Measurements from ENCODE around the gene CCDC85A. TPM values are rescaled to one million over a fixed set of nuclear protein-coding genes. Genes with fewer than 3 reads are reported as not detected.

The CCDC85A gene
- total RNA-seq, 1 donor from 2014 or later: 22.2 TPM

DNA sequence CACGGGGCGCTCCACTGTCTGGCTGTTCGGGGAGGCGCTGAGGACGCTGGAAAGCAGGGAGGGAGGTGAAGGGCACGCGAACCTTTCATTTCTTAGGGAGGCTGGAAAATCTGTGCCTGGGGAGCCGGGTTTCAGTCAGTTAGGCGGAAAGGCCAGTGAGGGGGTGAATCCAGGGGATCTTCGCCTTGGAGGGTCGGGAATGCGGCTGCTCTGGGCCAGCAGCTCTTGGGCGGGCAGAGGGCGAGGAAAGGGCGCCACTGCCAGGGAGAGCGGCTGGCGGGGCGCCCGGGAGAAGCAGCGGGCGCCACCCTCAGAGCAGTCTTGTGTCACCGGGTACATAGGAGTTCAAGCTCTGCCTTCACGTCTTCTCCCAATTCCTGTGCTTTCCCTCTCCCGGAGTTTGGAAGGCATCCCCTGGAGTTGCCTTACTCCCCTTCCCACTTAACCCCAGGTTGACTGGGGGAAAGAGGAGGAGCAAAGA is 1.4 kb downstream of the CCDC85A start:
- no peak for TF ChIP-seq CTCF (IDR thresholded peaks at IDR 0.05)
- Histone ChIP-seq H3K4me1 (peaks cover 14% of the 10 kb centered on the region), H3K4me3 (peak overlapping the region; percentile 63), H3K27me3 (peaks cover 29% of the 10 kb centered on the region), H3K36me3 (no peaks in the 10 kb centered on the region), H3K9me3 (no peaks in the 10 kb centered on the region), H3K27ac (peak overlapping the region; percentile 74)
- peak; percentile 65 for DNase-seq
- ATAC-seq: peak; percentile 37
- intact Hi-C loops (cut with DNase I): no loop called here

DNA sequence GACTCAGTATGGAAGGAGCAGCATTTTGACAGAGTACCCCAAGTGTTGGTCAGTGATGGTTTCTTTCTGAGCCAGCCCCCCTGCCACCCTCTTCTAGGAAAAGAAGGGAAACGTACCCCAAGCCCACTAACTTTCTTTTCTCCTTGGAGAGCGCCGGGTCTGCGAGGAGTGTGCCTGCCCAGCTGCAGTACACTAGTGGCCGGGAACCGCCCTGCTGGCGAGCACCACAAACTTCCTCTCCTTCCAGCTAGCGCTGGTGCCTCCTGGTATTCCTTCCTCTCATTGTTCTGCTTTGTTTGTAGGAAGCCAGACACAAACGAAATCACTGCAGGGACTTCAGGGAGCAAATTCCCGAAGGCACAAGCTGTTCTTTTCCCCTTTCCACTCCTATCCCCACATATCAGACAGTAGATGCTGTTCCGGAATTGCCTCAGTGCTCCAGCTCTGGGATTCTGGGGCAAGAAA is 1.8 kb downstream of the CCDC85A start:
- Histone ChIP-seq H3K27ac (peak overlapping the region; percentile 74), H3K36me3 (no peaks in the 10 kb centered on the region), H3K4me3 (peak overlapping the region; percentile 63), H3K9me3 (no peaks in the 10 kb centered on the region), H3K27me3 (peaks cover 29% of the 10 kb centered on the region), H3K4me1 (peaks cover 14% of the 10 kb centered on the region)
- intact Hi-C loops (cut with DNase I): no loop called here
- peak; percentile 60 for ATAC-seq
- peak; percentile 15 for TF ChIP-seq CTCF (IDR thresholded peaks at IDR 0.05)
- peak; percentile 69 for DNase-seq

DNA sequence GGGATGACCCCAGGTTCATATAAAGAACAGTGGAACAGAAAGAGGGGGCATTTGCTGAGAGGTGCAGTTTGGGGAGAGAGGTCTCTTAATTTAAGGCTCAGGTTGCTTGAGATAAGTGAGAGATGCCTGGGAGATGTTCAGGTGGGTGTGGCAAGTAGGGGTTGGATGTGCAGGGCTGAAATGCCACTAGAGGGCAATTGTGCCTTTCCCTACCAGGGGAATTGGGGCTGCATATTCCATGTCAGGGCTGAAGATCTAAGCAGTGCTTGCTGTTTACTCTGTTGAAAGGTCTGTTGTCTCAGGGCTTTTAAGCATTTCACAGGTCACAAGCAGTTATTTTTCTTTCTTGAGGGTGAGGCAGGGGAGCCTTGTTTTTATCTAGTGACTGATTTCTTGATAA is 7.8 kb downstream of the CCDC85A start:
- H3K9me3 ChIP-seq: no peaks in the 10 kb centered on the region
- H3K4me1 ChIP-seq: no peaks in the 10 kb centered on the region
- DNase-seq (no peak), ATAC-seq (peak; percentile 88)
- H3K4me3 ChIP-seq: no peak overlapping the region
- intact Hi-C loops (cut with DNase I): no loop called here
- no peak overlapping the region for H3K27ac ChIP-seq
- H3K27me3 ChIP-seq: peaks cover 6% of the 10 kb centered on the region
- peaks cover 6% of the 10 kb centered on the region for H3K36me3 ChIP-seq
- peak; percentile 43 for TF ChIP-seq CTCF (IDR thresholded peaks at IDR 0.05)

- DNase-seq (no peak), ATAC-seq (peak; percentile 20)
- peaks cover 6% of the 10 kb centered on the region for H3K36me3 ChIP-seq
- intact Hi-C loops (cut with DNase I): no loop called here
- H3K27me3 ChIP-seq: no peaks in the 10 kb centered on the region
- no peaks in the 10 kb centered on the region for H3K9me3 ChIP-seq
- no peak for TF ChIP-seq CTCF (IDR thresholded peaks at IDR 0.05)
- no peaks in the 10 kb centered on the region for H3K4me1 ChIP-seq
- H3K27ac ChIP-seq: no peak overlapping the region
- H3K4me3 ChIP-seq: no peak overlapping the region
Observed at GRCh38 chr2:56192664-56193305, 9.0 kb downstream of the CCDC85A start.

GRCh38 chr2:56195563-56195962 is 11.8 kb downstream of the CCDC85A start:
- H3K4me1 ChIP-seq: no peaks in the 10 kb centered on the region
- peaks cover 6% of the 10 kb centered on the region for H3K36me3 ChIP-seq
- no peak for ATAC-seq
- no peak for DNase-seq
- H3K4me3 ChIP-seq: no peak overlapping the region
- H3K27me3 ChIP-seq: no peaks in the 10 kb centered on the region
- H3K9me3 ChIP-seq: no peaks in the 10 kb centered on the region
- no peak for TF ChIP-seq CTCF (IDR thresholded peaks at IDR 0.05)
- no peak overlapping the region for H3K27ac ChIP-seq
- intact Hi-C loops (cut with DNase I): no loop called here

Data from upper lobe of right lung (tissue), 1 donor.